ENCODE results near the gene ZKSCAN8.
"Not testable (repeated sequence)": the region's sequence is repeated elsewhere in the genome, so short reads cannot be mapped to it uniquely, and the experiment has no call there.

ZKSCAN8 gene

GRCh38 chr6:28111964-28112363 is 29.7 kb upstream of the ZKSCAN8 start:
- no peak for DNase-seq
- no peaks in the 10 kb centered on the region for H3K9me3 ChIP-seq (ENCODE audit: severe bottlenecking)
- H3K36me3 ChIP-seq = peaks cover 15% of the 10 kb centered on the region
- TF ChIP-seq, protein P1, sequence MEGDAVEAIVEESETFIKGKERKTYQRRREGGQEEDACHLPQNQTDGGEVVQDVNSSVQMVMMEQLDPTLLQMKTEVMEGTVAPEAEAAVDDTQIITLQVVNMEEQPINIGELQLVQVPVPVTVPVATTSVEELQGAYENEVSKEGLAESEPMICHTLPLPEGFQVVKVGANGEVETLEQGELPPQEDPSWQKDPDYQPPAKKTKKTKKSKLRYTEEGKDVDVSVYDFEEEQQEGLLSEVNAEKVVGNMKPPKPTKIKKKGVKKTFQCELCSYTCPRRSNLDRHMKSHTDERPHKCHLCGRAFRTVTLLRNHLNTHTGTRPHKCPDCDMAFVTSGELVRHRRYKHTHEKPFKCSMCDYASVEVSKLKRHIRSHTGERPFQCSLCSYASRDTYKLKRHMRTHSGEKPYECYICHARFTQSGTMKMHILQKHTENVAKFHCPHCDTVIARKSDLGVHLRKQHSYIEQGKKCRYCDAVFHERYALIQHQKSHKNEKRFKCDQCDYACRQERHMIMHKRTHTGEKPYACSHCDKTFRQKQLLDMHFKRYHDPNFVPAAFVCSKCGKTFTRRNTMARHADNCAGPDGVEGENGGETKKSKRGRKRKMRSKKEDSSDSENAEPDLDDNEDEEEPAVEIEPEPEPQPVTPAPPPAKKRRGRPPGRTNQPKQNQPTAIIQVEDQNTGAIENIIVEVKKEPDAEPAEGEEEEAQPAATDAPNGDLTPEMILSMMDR (IDR thresholded peaks at IDR 0.05; ENCODE audit: low read depth, low read length) = no peak
- H3K4me3 ChIP-seq (ENCODE audit: low read depth, low read length) = no peak overlapping the region
- H3K27me3 ChIP-seq (ENCODE audit: insufficient read depth, low read depth, severe bottlenecking) = peaks cover 3% of the 10 kb centered on the region
- no peak overlapping the region for H3K27ac ChIP-seq

DNA sequence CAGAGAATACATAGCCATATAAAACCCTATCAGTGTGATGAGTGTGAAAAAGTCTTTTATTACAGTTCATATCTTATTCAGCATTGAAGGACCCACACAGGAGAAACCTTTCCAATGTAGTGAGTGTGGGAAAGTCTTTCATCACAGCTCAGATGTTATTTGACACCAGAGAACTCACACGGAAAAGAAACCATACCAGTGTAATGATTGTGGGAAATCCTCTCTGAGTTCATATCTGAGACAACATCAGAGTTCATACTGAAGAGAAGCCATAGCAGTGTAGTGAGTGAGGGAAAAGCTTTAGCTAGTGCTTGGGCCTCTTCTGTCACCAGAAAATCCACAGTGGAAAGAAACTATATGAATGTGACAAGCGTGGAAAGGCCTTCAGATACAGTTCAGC is 25.9 kb upstream of the ZKSCAN8 start:
- no peak overlapping the region for H3K27ac ChIP-seq
- no peak for DNase-seq
- no peaks in the 10 kb centered on the region for H3K27me3 ChIP-seq (ENCODE audit: insufficient read depth, low read depth, severe bottlenecking)
- H3K9me3 ChIP-seq (ENCODE audit: severe bottlenecking) = no peaks in the 10 kb centered on the region
- H3K4me3 ChIP-seq (ENCODE audit: low read depth, low read length) = no peak overlapping the region
- peaks cover 37% of the 10 kb centered on the region for H3K36me3 ChIP-seq
- TF ChIP-seq, protein P1 (IDR thresholded peaks at IDR 0.05; ENCODE audit: low read depth, low read length) = no peak

GRCh38 chr6:28117386-28118050 is 24.2 kb upstream of the ZKSCAN8 start:
- TF ChIP-seq, protein P1 (IDR thresholded peaks at IDR 0.05; ENCODE audit: low read depth, low read length) = no peak
- DNase-seq = no peak

DNA sequence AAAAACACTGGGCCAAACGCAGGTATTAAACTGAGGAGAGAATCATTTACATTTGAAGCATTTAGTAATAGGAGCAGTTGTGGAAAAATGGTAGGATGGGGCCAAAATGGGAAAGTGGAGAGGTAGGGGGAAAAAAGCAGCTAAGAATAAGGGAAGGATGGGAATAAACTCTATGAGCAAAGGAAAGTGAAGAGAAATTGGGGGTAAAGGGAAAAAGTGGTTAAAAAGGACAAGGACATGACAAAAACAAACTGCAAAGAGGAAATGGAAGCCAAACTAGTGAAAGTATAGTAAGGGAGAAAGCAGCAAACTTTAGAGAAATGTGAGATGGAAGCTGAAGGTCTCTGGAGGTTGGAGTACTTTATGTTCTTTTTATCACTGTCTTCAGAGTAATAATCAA is 23.5 kb upstream of the ZKSCAN8 start:
- Histone ChIP-seq H3K4me3 (ENCODE audit: low read depth, low read length) (no peak overlapping the region), H3K9me3 (ENCODE audit: severe bottlenecking) (no peaks in the 10 kb centered on the region), H3K27me3 (ENCODE audit: insufficient read depth, low read depth, severe bottlenecking) (no peaks in the 10 kb centered on the region), H3K27ac (no peak overlapping the region), H3K36me3 (peaks cover 53% of the 10 kb centered on the region)
- no peak for DNase-seq
- TF ChIP-seq, protein P1 (IDR thresholded peaks at IDR 0.05; ENCODE audit: low read depth, low read length) = no peak

More at GRCh38 chr6:28117386-28118050, 24.2 kb upstream of the ZKSCAN8 start:
- Histone ChIP-seq H3K36me3 (peaks cover 48% of the 10 kb centered on the region), H3K27me3 (ENCODE audit: insufficient read depth, low read depth, severe bottlenecking) (no peaks in the 10 kb centered on the region), H3K27ac (no peak overlapping the region), H3K4me3 (ENCODE audit: low read depth, low read length) (no peak overlapping the region), H3K9me3 (ENCODE audit: severe bottlenecking) (no peaks in the 10 kb centered on the region)

- Histone ChIP-seq H3K27me3 (ENCODE audit: insufficient read depth, low read depth, severe bottlenecking) (no peaks in the 10 kb centered on the region), H3K9me3 (ENCODE audit: severe bottlenecking) (no peaks in the 10 kb centered on the region), H3K4me3 (ENCODE audit: low read depth, low read length) (no peak overlapping the region), H3K27ac (no peak overlapping the region), H3K36me3 (peaks cover 55% of the 10 kb centered on the region)
- no peak for DNase-seq
- TF ChIP-seq, protein P1 (IDR thresholded peaks at IDR 0.05; ENCODE audit: low read depth, low read length) = no peak
These were observed 19.8 kb upstream of the ZKSCAN8 start for GRCh38 chr6:28121876-28122275.

GRCh38 chr6:28122283-28122682 is 19.4 kb upstream of the ZKSCAN8 start:
- H3K36me3 ChIP-seq = peaks cover 56% of the 10 kb centered on the region
- H3K27me3 ChIP-seq (ENCODE audit: insufficient read depth, low read depth, severe bottlenecking); H3K4me3 ChIP-seq (ENCODE audit: low read depth, low read length); H3K9me3 ChIP-seq (ENCODE audit: severe bottlenecking); DNase-seq; H3K27ac ChIP-seq: not testable (repeated sequence)

All from WERI-Rb-1 (cell line).